Activated CD4-positive, alpha-beta T cell treated with anti-CD3 and anti-CD28 coated beads, Interleukin-2, amount 50 U/mL, for 24 hours (primary cell): ENCODE data around the gene MATR3.
A peak's percentile ranks its signal among the peaks of the same experiment; 100 is the strongest.
"Not testable (repeated sequence)": the region's sequence is repeated elsewhere in the genome, so short reads cannot be mapped to it uniquely, and the experiment has no call there.

Experiments used
- DNase-seq, 2 donors: peaks; one replicate each; pipeline ENCODE4 v3.0.0-alpha.2; 2020; ENCODE audit warnings: low read depth in 1 of 2, low spot score in 1 of 2

Gene MATR3

DNA sequence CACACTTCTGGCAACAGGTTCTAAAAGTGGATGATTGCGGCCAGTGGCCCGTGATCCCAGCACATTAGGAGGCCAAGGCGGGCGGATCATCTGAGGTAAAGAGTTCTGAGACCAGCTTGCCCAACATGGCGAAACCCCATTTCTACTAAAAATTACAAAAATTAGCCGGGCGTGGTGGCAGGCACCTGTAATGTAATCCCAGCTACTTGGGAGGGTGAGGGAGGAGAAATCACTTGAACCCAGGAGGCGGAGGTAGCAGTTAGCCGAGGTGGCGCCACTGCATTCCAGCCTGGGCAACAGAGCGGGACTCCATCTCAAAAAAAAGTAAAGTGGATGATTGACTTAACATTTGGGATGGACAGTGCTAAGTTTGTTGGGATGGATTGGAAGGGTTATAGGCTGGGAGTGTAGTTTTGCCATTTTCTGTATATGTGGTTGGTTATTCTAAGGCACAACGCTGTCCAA, 3.4 kb downstream of the MATR3 start:
- no peak for DNase-seq

DNA sequence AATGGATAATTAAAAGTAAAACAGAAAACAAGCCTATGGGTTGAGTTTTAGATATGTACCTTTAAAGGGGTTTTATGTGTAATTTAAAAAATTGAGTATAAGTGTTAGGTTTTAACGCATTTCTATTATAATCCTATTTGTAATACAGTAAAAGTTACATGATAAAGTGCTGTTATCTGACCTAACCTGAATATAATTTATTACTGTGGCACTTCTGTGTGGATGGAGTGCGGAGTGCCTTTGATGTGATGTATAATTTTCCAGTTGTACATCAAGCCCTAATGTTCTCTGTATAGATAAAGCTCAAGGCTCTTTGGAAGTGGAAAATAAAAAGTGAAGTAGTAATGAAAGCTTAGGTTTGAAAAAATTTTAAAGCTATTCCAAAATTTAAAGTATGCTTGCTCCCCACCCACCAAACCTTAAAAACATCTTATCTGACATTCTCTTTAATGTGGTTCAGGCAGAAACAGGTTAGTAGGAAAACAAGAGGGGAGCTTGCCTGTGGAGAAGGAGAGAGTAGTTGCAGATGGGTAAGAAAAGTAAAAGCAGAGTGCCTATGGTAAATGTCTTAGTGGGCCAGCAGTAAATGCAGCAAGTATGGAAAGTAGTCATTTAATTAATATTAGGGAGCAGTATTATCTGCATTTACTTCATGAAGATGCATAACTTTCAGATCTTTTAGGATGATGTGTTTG, 4.0 kb downstream of the MATR3 start:
- no peak for DNase-seq

DNA sequence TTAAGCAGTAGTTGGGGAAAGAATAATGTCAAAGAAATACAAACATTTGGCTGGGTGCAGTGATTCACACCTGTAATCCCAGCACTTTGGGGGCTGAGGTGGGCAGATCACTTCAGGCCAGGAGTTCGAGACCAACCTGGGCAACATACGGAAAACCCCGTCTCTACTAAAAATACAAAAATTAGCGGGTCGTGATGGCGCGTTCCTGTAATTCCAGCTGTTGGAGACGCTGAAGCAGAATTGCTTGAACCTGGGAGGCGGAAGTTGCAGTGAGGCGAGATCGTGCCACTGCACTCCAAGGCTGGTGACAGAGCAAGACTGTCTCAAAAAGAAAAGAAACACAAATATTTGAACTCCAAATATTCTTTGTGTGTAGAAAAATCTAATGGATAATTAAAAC, 4.7 kb downstream of the MATR3 start:
- DNase-seq: no peak

DNA sequence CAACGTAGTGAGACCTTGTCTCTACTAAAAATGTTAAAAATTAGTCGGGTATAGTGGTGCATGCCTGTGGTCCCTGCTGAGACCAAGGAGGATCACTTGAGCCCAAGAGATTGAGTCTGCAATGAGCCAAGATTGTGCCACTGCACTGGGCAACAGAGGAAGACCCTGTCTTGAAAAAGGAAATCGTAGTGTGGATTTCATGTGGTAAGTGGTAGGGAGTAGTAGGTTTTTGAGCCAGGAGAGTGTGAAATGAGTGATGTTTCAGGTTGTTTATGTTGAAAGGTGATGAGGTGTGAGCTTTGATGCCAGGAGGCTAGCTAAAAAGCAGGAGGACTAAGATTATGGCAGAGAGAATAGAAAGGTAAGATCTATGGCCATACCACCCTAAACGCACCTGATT, 5.9 kb downstream of the MATR3 start:
- DNase-seq: no peak

DNA sequence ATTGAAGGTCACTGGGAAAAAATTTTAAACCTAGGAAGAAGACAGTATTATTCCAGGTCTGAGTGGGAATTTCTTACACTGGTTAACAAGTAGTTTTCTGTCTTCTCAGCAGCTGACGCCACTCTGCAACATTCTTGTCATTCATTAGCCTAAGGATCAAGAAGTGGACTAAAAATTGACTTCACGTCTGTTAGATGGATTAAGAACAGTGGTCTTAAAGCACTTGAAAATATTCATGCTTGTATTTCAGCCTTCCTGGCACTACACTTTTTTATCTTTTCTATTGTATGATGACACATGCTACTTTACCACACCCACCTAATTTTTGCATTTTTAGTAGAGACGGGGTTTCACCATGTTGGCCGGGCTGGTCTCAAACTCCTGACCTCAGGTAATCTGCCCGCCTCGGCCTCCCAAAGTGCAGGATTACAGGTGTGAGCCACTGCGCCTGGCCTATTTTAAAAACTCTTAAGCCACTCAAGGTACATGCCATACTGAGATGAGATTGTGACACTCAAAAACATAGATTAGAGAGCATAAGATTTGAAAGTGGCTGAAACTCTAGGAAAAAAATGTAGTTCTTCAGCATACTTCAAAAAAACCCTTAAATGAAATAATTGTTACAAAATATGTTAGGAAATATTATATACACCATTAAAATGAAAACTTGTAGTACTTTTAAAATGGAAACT, 8.4 kb downstream of the MATR3 start:
- DNase-seq: no peak

DNA sequence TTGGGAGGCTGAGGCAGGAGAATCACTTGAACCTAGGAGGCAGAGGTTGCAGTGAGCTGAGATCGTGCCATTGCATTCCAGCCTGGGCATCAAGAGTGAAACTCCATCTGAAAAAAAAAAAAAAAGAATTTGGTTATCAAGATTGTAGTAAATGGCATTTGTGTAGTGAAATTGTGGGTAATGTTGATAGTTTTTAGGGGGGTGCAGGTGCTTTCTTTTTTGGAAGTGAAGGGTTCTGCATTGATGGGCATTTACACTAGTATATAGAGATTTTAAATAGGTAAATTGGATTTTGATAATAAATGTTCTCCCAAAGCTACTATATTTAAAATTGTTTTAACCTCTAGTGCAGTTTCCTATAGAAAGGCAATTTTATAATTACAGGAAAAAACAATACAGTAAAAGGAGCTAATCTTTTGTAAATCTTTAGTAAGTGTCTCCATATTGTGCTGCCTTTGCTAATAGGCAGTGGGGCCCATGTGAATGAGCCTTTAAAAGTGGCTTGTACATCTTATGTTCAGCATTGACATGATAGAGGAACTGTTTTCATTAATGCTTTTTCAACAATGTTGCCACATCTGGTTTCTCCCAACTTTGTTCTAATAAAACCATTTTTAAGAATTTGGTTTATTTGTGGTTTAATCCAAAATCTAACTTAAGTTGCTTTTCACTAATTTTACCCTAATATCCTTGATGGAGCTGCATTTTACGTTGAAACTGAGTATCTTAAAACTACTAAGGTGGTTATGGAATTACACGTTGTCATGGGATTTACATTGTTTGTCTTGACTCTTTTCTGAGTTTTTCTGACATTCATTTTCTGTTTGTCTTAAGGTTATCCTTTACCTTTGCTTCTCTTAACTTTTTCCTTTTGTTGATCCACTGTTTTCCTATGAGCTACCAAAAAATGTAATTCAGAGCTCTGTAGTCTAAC, 11.1 kb downstream of the MATR3 start:
- DNase-seq: no peak

DNA sequence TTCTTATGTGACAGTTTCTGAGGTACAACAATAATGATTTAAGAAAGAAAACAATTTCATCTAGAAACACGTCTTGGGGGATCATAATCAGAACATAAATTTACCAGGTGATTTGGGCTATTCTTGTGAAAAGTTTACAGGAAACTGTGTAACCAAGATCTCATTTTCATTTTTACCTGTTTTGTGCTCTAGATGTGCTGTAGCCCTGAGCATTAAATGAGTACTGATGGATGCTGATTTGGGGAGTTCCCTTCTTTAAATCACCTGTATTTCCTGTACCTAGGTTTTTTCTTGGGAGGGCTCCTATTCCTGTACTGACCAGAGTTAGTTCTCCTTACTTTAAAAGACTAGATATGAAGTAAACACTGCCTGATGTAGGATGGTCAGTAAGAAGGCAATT, 12.7 kb downstream of the MATR3 start:
- DNase-seq: no peak

DNA sequence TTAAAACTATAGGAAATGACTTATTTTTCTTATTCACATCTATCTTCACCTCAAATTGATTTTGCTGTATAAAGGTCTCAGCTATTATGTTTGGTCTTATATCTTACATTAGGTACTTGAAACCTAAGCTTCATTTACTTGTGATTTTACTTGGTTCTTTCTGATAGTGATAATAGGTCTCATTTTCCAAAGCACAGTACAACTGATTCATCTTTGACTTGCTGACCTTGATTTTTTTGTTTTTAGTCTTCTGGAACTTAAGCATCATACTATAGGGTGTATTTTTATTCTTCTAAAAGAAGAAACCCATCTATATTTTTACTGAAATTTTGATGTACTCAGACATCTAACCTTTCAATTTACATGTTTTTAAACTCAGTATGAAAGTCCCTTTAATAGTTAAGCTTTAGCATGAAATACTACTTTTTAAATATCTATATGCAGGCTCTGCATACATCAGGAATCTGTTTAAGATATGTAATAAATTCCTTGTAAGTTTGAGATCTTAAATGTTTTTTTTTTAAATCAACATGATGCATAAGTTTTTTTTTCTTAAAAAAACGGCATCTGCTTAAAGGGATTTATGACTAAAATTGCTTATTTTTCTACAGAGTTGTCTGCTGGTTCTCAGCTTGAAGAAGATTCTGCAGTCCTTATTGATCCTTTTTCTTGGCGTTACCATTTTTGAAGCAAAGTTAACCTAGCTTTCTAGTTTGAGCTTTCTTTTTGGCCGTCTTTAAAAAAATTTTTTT, 13.3 kb downstream of the MATR3 start:
- no peak for DNase-seq

DNA sequence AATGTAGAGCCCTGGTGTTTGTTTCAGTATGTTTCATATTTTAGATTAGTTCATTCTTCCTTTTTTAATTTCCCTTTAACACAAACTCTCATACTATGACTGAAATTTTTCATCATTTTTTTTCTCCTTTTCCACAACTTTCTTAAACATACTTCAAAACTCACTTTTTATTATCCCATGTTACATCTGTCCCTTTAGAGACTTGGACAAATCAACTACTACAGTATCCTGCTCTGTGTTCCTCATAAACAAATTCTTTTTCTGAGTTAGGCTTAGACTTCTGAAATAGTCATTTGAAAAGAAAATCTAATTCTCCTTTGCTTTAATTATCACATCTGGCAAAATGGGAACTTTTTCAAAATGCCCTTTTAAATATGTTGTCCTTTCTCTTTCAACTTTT, 15.3 kb downstream of the MATR3 start:
- no peak for DNase-seq

DNA sequence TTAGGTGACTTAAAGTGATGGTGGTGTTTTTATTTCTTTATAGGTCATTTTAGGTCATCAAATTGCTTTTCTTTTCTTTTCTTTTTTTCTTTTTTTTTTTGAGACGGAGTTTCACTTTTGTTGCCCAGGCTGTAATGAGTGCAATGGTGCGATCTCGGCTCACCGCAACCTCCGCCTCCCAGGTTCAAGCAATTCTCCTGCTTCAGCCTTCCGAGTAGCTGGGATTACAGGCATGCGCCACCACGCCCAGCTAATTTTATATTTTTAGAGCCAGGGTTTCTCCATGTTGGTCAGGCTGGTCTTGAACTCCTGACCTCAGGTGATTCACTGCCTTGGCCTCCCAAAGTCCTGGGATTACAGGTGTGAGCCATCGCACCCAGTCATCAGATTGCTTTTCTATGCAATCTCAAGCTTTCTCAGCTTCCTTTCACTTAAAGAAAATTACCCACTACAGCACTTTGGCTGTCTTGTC, 17.2 kb downstream of the MATR3 start:
- not testable (repeated sequence) for DNase-seq

DNA sequence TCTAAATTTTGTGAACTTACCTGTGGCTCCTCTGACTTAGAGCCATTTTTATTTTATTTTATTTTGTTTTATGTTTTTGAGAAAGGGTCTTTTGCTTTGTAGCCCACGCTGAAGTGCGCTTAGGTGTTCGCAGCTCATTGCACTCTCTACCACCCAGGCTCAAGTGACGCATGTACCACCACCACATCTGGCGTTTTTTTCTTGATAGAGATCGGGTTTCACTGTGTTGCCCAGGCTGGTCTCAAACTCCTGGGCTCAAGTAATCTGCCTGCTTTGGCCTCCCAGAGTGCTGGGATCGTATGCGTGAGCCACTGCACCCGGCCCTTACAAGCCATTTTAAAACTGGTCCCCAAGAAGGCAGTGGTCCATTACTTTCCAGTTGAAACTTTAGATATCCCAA, 18.5 kb downstream of the MATR3 start:
- DNase-seq: no peak

DNA sequence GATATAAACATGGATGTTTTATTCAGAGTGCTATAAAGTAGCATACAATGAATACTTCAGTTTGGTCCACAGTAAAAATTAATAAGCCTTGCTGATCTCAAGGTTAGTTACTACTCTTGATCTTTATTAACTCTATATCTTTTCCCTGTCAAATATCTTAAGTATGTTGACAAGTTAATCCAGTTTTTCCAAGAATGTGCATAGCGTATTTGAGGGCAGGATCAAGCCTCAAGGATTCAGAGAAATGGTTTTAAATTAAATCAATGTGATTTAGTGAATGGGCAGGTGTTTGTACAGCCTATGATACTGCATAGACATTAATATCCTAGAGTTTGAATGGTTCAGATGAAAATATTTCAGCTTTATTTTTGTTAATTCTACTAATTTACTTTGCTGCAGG, 20.7 kb downstream of the MATR3 start:
- DNase-seq: no peak

DNA sequence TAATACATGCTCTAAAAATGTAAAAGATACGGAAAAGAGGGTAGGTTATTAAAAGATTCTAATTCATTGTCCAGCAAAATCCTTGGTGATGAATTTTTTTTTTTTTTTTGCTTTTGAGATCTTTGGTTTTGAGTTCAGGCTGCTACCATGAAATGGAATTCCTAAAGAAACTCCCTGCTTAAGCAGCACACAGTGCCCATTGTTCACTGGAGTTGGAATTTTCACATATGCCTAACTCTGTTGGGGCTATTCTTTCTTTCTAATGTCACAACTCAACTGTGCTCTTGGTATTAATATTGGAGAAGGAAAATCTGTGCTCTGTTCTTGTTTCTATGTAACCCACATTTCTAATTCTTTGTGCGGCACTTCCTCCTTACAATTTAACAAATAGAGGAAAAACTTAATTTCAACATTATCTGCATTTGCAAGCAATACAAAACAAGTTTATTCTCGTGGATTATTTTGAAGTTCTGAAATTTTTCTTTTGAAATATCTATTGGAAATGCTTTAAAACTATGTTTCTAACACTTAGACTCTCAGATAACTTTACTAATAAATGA, 21.6 kb downstream of the MATR3 start:
- DNase-seq: no peak

DNA sequence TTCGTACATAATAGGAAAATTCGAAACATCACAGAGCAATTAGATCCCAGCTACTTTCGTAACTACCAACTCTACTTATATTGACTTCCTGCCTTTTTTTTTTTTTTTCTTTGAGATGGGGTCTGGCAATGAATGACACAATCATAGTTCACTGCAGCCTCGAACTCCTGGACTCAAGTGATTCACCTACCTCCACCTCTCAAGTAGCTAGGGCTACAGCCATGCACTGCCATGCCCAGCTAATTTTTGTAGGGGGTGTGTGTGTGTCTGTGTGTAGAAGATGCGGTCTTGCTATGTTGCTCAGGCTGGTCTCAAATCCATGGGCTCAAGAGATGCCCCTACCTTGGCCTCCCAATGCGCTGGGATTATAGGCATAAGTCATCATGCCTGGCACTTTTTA, 42.3 kb downstream of the MATR3 start:
- DNase-seq: no peak

DNA sequence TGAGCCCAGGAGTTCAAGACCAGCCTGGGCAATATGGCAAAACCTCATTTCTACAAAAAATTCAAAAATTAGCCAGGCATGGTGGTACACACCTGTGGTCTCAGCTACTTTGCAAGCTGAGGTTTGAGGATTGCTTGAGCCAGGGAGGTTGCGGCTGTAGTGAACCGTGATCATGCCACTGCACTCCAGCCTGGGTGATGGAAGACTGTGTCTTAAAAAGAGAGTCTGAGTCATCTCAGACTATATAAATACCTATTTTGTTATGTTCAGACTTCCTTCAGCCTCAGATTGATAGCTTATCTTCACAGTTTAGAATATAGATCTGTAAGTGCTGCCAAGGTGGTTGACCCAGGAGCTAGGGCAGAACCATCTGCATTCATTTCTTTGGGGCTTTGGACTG, 46.5 kb downstream of the MATR3 start:
- no peak for DNase-seq

DNA sequence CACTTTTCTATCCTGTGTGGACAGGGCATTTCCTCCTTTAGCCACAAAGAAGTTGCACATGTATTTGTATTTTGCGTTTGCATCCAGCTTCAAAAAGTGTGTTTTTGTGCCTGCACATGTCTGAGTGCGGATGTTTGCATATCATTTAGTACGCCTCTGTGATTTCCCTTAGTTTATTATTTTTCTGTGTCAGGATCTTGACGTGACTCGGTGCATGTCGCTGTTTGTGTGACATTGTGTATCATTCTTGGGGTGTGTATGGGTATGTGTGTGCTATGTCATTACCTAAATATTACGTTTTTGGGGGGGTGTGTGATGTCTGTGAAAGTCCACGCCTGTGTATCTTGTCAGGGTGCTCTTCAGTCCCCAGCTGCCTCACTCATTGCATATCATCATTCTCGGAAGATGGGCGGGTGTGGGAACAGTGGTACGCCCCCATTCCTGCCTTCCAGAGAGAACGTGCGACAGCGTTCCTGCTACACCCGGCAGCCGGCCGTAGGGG, 47.7 kb downstream of the MATR3 start:
- no peak for DNase-seq

DNA sequence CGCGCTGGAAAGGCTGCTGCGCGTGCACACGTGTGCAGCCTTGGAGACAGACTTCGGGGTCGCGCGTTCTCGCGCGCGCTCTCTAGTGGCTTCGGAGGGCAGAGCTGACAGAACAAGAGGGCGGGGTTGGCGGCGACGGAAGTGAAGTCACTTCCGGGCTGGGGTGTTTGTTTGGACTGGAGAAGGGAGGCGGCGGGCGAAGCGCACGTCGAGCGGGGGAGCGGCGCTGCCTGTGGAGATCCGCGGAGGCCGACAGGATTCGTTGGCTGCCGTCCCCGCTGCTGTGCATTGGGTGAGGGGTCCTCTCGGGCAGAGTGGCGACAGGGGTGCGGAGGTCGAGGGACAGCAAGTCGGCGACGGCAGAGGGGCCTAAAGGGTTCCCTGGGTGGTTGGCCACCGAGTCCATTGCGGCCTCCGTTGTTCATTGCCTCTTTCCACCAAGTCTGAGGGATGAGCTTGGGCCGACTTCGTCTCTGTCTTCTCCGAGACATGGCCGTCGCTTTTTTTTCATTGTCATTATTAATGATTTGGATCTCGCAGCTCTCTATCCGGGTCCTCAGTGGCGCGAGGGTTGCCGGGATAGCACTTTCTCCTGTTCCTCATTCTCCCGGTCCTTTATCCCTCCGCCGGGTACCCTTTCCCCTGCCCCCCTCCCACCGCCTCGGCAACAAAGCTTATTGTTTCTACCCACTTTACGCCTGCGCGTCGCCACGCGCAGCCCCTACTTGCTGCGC, 48.3 kb downstream of the MATR3 start, which contains the start of gene PAIP2:
TSS of gene PAIP2 (plus strand) at position 166 of the 734 bp plus-strand sequence. CDS start 21,931 bp downstream, outside the sequence.
- DNase-seq: peak; percentile 92 to 96

DNA sequence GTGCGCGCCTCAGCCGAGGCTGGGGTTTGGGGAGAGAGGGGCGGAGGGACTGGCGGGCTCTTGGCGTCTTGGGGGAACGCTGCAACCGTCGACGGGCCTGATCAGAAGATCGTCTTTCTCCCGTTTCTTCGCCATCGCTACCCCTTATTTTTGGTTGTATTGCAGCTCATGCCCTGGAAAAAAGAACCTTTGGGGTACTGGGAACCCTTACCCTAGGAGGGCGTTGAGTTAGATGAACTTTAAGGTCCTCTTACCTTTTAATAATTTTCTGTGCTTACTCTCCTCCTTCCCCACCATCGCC, 48.8 kb downstream of the MATR3 start:
- no peak for DNase-seq

DNA sequence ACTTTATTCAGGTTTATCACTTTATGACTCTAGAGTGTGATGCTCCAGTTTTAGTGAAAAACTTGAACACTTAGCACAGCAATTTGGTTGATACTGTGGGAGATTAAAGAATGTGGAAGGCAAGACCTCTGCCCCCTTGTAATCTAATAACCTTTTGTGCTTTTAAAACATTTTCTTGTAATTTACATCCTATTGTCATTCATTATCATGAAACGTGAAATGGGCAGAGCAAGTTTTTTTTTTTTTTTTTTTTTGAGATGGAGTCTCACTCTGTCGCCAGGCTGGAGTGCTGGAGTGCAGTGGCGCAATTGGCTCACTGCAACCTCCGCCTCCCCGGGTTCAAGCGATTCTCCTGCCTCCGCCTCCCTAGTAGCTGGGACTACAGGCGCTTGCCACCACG, 49.9 kb downstream of the MATR3 start:
- no peak for DNase-seq

DNA sequence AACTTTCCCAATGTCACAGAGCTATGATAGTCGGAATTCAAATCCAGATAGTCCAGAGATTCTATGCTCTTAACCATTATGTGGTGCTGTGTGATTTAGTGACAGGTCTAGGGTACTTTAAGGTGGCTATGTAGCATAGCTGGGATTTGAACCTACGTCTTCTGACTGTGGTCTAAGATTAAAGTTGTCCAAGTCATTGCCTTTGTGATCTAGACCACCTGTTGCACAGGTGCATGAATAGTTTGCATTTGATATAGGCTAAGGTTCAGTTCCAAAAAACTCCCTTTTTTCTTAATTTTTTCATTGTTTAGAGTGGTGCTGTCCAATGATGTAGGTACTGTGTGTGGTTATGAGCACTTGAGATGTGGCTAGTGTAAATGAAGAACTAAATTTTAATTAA, 50.6 kb downstream of the MATR3 start:
- no peak for DNase-seq
